HG02759 (cell line): ENCODE results near the gene CRTC1.
"Not testable (repeated sequence)": the region's sequence is repeated elsewhere in the genome, so short reads cannot be mapped to it uniquely, and the experiment has no call there.

ENCODE experiments used
- ATAC-seq: cut with Tn5 transposase; IDR thresholded peaks from one replicate; pipeline ENCODE4 v1.9.1; 2021; ENCODE audit warnings: mild to moderate bottlenecking, moderate library complexity; ENCODE audit not compliant: unreplicated experiment

CRTC1 gene

GRCh38 chr19:18794029-18794313 lies 110.5 kb downstream of the CRTC1 start:
- no peak for ATAC-seq

- ATAC-seq = no peak
Measured at GRCh38 chr19:18794692-18795091, 111.2 kb downstream of the CRTC1 start.

GRCh38 chr19:18795540-18795939 lies 112.1 kb downstream of the CRTC1 start:
- ATAC-seq = no peak

GRCh38 chr19:18796239-18796638 lies 112.8 kb downstream of the CRTC1 start:
- ATAC-seq = no peak

- no peak for ATAC-seq
Measured at GRCh38 chr19:18798384-18799352, 115.2 kb downstream of the CRTC1 start.

- no peak for ATAC-seq
Measured at GRCh38 chr19:18799389-18799970, 116.0 kb downstream of the CRTC1 start.

- ATAC-seq = no peak
Measured at GRCh38 chr19:18800079-18800478, 116.6 kb downstream of the CRTC1 start.

GRCh38 chr19:18800636-18801035 lies 117.2 kb downstream of the CRTC1 start:
- ATAC-seq = no peak

- no peak for ATAC-seq
Measured at GRCh38 chr19:18802354-18802753, 118.9 kb downstream of the CRTC1 start.

GRCh38 chr19:18803550-18804138 lies 120.2 kb downstream of the CRTC1 start:
- no peak for ATAC-seq

GRCh38 chr19:18804139-18804601 lies 120.7 kb downstream of the CRTC1 start:
- no peak for ATAC-seq

GRCh38 chr19:18804643-18805042 lies 121.2 kb downstream of the CRTC1 start:
- ATAC-seq = no peak

- ATAC-seq = no peak
Measured at GRCh38 chr19:18807861-18808331, 124.4 kb downstream of the CRTC1 start.

GRCh38 chr19:18809149-18809868 lies 125.8 kb downstream of the CRTC1 start:
- ATAC-seq = no peak

GRCh38 chr19:18811638-18812037 lies 128.2 kb downstream of the CRTC1 start:
- not testable (repeated sequence) for ATAC-seq

- no peak for ATAC-seq
Measured at GRCh38 chr19:18814063-18814462, 130.6 kb downstream of the CRTC1 start.

- no peak for ATAC-seq
Measured at GRCh38 chr19:18815673-18816072, 132.2 kb downstream of the CRTC1 start.

GRCh38 chr19:18816645-18817044 lies 133.2 kb downstream of the CRTC1 start:
- ATAC-seq = not testable (repeated sequence)

GRCh38 chr19:18817574-18817973 lies 134.1 kb downstream of the CRTC1 start:
- ATAC-seq = no peak

GRCh38 chr19:18828786-18829185 lies 145.3 kb downstream of the CRTC1 start:
- ATAC-seq = no peak

GRCh38 chr19:18830488-18830887 lies 147.0 kb downstream of the CRTC1 start:
- no peak for ATAC-seq
